HCT116 (cell line): ENCODE measurements around the gene ACCSL. TPM values are rescaled to one million over a fixed set of nuclear protein-coding genes. Genes with fewer than 3 reads are reported as not detected.

ENCODE experiments used
- ATAC-seq: fragments of 200-7000 bp; cut with Tn5 transposase; 2 replicates; pipeline ENCODE4 v1.9.1; 2020; ENCODE audit warnings: mild to moderate bottlenecking, moderate library complexity
- BruUV-seq: library from RNA; stranded (reverse); fragments of 400-500 nt; replicated peaks from 2 replicates; lab custom pipeline; 2021; lab: Mats Ljungman, UMichigan
- CTCF ChIA-PET: fragments of 300-600 bp; sonication (Branson Sonifier 250); formaldehyde crosslinking; loops from one replicate; lab custom pipeline; 2021; ENCODE audit warnings: antibody characterized with exemption; lab: Charles Lee
- POLR2A ChIA-PET: fragments of 300-600, 350-600 bp; sonication (Branson Sonifier 250); formaldehyde crosslinking; loops from one replicate; lab custom pipeline; 2021; ENCODE audit warnings: antibody characterized with exemption; lab: Charles Lee
- RAD21 ChIA-PET, 2 experiments: fragments of 300-600 bp; sonication (Branson Sonifier 250); formaldehyde crosslinking; loops; one replicate each; lab custom pipeline; 2023; ENCODE audit warnings: low total read pairs in 2 of 2; ENCODE audit not compliant: uncharacterized antibody in 2 of 2, unreplicated experiment in 2 of 2, low non-redundant PET in 1 of 2; lab: Charles Lee
- DNase-seq: peaks from one replicate; pipeline ENCODE4 v3.0.0-alpha.2; 2010; ENCODE audit warnings: low read depth, low spot score
- H2AFZ ChIP-seq: fragments of 200-600 bp; shearing (Covaris generic), sonication (generic); 2 replicates; pipeline ENCODE4 v1.6.1; 2017; ENCODE audit warnings: low read depth, mixed run types, mixed read lengths, antibody characterized with exemption, low read length; ENCODE audit not compliant: poor library complexity, severe bottlenecking
- H3K27ac ChIP-seq: 2 replicates; pipeline ENCODE4 v1.5.1; 2012; ENCODE audit warnings: low read depth, low read length
- H3K27me3 ChIP-seq: fragments of 200-600 bp; sonication (generic); 2 replicates; pipeline ENCODE4 v1.6.1; 2016; ENCODE audit warnings: mixed run types, low read length, mixed read lengths; ENCODE audit not compliant: insufficient read depth
- H3K36me3 ChIP-seq, 2 experiments: fragments of 200-500 bp in 1 of 2; fragments of 200-600 bp in 1 of 2; sonication (Bioruptor generic) in 1 of 2; sonication (generic) in 1 of 2; 2 replicates each; pipeline versions ENCODE4 v1.5.1 to v1.6.1; 2014 to 2016; ENCODE audit warnings: low read length in 2 of 2, inconsistent platforms in 1 of 2, mixed read lengths in 1 of 2, mixed run types in 1 of 2; ENCODE audit not compliant: insufficient read depth in 2 of 2, control insufficient read depth in 1 of 2
- H3K4me1 ChIP-seq, 2 experiments: fragments of 200-600 bp in 1 of 2; sonication (generic) in 1 of 2; 2 replicates each; pipeline versions ENCODE4 v1.5.1 to v1.6.1; 2012 to 2017; ENCODE audit warnings: low read length in 2 of 2, inconsistent platforms in 1 of 2, mild to moderate bottlenecking in 1 of 2, mixed read lengths in 1 of 2, mixed run types in 1 of 2, moderate library complexity in 1 of 2; ENCODE audit not compliant: insufficient read depth in 2 of 2, control insufficient read depth in 1 of 2
- H3K4me2 ChIP-seq: fragments of 200-600 bp; sonication (generic); 2 replicates; pipeline ENCODE4 v1.6.1; 2017; ENCODE audit warnings: mixed run types, low read length, mixed read lengths
- H3K4me3 ChIP-seq, 2 experiments: fragments of 200-600 bp in 1 of 2; sonication (generic) in 1 of 2; replicated peaks in 1 of 2; 2 replicates each; pipeline ENCODE4 v1.5.1; 2011 to 2016; ENCODE audit warnings: low read length in 2 of 2, control low read depth in 1 of 2, low read depth in 1 of 2, mild to moderate bottlenecking in 1 of 2, mixed read lengths in 1 of 2, mixed run types in 1 of 2
- H3K79me2 ChIP-seq: fragments of 200-600 bp; sonication (generic); 2 replicates; pipeline ENCODE4 v1.6.1; 2017; ENCODE audit warnings: mild to moderate bottlenecking, mixed run types, low read length, moderate library complexity, mixed read lengths; ENCODE audit not compliant: insufficient read depth
- H3K9ac ChIP-seq: fragments of 200-600 bp; sonication (generic); 2 replicates; pipeline ENCODE4 v1.6.1; 2016; ENCODE audit warnings: low read length, mixed read lengths
- H3K9me2 ChIP-seq: fragments of 200-600 bp; sonication (generic), shearing (Covaris generic); 2 replicates; pipeline ENCODE4 v1.6.1; 2017; ENCODE audit warnings: mixed run types, mild to moderate bottlenecking, moderate library complexity; ENCODE audit not compliant: insufficient read depth
- H3K9me3 ChIP-seq, 2 experiments: fragments of 200-500 bp in 1 of 2; fragments of 200-600 bp in 1 of 2; sonication (Bioruptor generic) in 1 of 2; sonication (generic) in 1 of 2; 2 replicates each; pipeline ENCODE4 v1.6.1; 2014 to 2017; ENCODE audit warnings: low read length in 2 of 2, mixed read lengths in 2 of 2, inconsistent platforms in 1 of 2, low read depth in 1 of 2, mild to moderate bottlenecking in 1 of 2, mixed run types in 1 of 2, moderate library complexity in 1 of 2; ENCODE audit not compliant: control insufficient read depth in 1 of 2, insufficient read depth in 1 of 2
- H4K20me1 ChIP-seq: fragments of 200-600 bp; sonication (generic), shearing (Covaris generic); 2 replicates; pipeline ENCODE4 v1.6.1; 2017; ENCODE audit warnings: mixed run types, mild to moderate bottlenecking, moderate library complexity; ENCODE audit not compliant: insufficient read depth
- CBX3 ChIP-seq: IDR thresholded peaks from 2 replicates; pipeline ENCODE4 v1.6.1; 2012; ENCODE audit warnings: low read depth
- EGR1 ChIP-seq: IDR thresholded peaks from 2 replicates; pipeline ENCODE4 v1.6.1; 2012; ENCODE audit warnings: low read depth
- ELF1 ChIP-seq: IDR thresholded peaks from 2 replicates; pipeline ENCODE4 v1.6.1; 2012; ENCODE audit warnings: low read depth, borderline replicate concordance
- EZH2phosphoT487 ChIP-seq: fragments of 200-600 bp; IDR thresholded peaks from 2 replicates; pipeline ENCODE4 v1.6.1; 2018; ENCODE audit warnings: antibody characterized with exemption, borderline replicate concordance
- FOSL1 ChIP-seq: IDR thresholded peaks from 2 replicates; pipeline ENCODE4 v1.6.1; 2012; ENCODE audit warnings: low read depth
- JUND ChIP-seq: IDR thresholded peaks from 2 replicates; pipeline ENCODE4 v1.6.1; 2012
- POLR2A ChIP-seq: IDR thresholded peaks from 2 replicates; pipeline ENCODE4 v1.7.0; 2011; ENCODE audit warnings: borderline replicate concordance; ENCODE audit not compliant: insufficient read depth, insufficient read length; ENCODE audit errors: extremely low read depth
- POLR2AphosphoS5 ChIP-seq: IDR thresholded peaks from 2 replicates; pipeline ENCODE4 v1.6.1; 2011; ENCODE audit warnings: mild to moderate bottlenecking, low read depth, low read length, moderate library complexity
- RAD21 ChIP-seq: IDR thresholded peaks from 2 replicates; pipeline ENCODE4 v1.6.1; 2012; ENCODE audit warnings: low read depth, mild to moderate bottlenecking
- SIN3A ChIP-seq: IDR thresholded peaks from 2 replicates; pipeline ENCODE4 v1.6.1; 2012; ENCODE audit warnings: low read depth
- SP1 ChIP-seq: IDR thresholded peaks from 2 replicates; pipeline ENCODE4 v1.6.1; 2012; ENCODE audit warnings: low read depth
- SRF ChIP-seq: IDR thresholded peaks from 2 replicates; pipeline ENCODE4 v1.6.1; 2012; ENCODE audit warnings: low read depth
- TCF7L2 ChIP-seq: IDR thresholded peaks from 2 replicates; pipeline ENCODE4 v1.7.0; 2011; ENCODE audit warnings: borderline replicate concordance, inconsistent platforms; ENCODE audit not compliant: insufficient read depth, insufficient read length; ENCODE audit errors: extremely low read depth
- YY1 ChIP-seq: IDR thresholded peaks from 2 replicates; pipeline ENCODE4 v1.6.1; 2011; ENCODE audit warnings: low read length, low read depth, moderate library complexity, mild to moderate bottlenecking; ENCODE audit not compliant: insufficient replicate concordance; ENCODE audit errors: extremely low read depth
- ZFX ChIP-seq: fragments of 450-650 bp; IDR thresholded peaks from 2 replicates; pipeline ENCODE4 v1.6.1; 2017
- ZNF274 ChIP-seq: fragments of 200-500 bp; sonication (Bioruptor generic); IDR thresholded peaks from 2 replicates; pipeline ENCODE4 v1.6.1; 2014; ENCODE audit warnings: mild to moderate bottlenecking, low read depth, low read length, inconsistent platforms
- intact Hi-C: fragments of 100-400 bp; cut with micrococcal nuclease; formaldehyde crosslinking; loops from 2 replicates; pipeline ENCODE4 v1.10.0; 2022
- total RNA-seq: library from RNA; stranded (reverse); gene quantifications from one replicate; pipeline ENCODE4 v1.2.1, GENCODE V29; 2021; ENCODE audit not compliant: unreplicated experiment
- TF ChIP-seq, protein P1 (sequence below): IDR thresholded peaks from 2 replicates; pipeline ENCODE4 v1.6.1; 2012
- TF ChIP-seq, protein P2 (sequence below): IDR thresholded peaks from 2 replicates; pipeline ENCODE4 v1.6.1; 2012
- TF ChIP-seq, protein P3 (sequence below), 3 experiments: fragments of 200-600 bp in 1 of 3; sonication (generic) in 1 of 3; IDR thresholded peaks in 2 of 3; conservative IDR thresholded peaks in 1 of 3; 2 replicates each; pipeline ENCODE4 v1.5.1; 2012 to 2017; ENCODE audit warnings: low read depth in 2 of 3, low read length in 2 of 3, antibody characterized with exemption in 1 of 3, borderline replicate concordance in 1 of 3, control low read depth in 1 of 3, mild to moderate bottlenecking in 1 of 3, mixed read lengths in 1 of 3, mixed run types in 1 of 3, moderate library complexity in 1 of 3; ENCODE audit not compliant: insufficient read depth in 1 of 3
- TF ChIP-seq, protein P4 (sequence below): IDR thresholded peaks from 2 replicates; pipeline ENCODE4 v1.6.1; 2012; ENCODE audit warnings: low read depth

Gene ACCSL
- total RNA-seq, 1 experiment from 2014 or later = not detected

DNA sequence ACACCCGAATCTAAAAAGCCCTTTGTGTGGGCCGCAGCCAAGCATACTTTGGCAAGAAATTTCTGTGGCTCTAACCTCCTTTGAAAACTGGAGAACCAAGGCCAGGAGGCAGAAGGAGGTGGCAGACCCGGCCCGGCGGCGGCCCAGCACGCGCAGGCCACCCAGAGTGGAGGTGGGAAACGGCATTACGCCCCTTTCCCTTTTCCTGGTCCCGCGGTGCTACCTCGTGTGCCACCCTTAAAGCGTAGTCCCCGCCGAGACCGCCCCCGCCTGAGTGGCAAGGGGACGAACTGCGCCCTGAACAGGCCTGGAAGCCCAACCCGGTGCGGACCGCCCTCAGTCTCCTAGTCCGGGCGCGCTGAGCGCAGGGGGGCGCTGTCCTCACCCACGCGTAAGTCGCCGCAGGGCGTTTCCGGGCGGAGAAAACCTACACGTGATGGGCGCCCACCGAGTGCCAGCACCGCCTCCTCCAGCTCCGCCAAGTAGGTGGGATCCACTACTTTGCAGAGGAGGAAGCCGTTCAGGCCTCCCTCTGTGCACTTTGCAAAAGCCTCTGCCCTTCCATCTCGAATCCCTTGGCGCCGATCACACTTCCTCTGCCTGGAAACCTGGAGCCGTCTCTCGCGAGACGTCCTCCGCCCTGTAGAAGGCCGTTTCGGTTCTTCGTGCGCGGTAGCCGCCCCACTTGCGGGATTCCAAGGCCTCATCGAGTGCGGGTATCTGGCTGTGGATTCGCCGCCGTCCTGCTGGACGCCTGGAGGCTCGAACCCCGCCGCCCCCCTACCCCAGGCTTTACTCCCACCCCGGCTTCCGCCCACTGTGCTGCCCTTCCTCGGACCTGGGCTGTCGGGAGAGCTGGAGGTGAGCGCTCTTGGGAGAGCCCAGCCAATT, 18.3 kb downstream of the ACCSL start, which contains the start of gene ACCS:
Gene ACCS, plus strand, starts transcription at position 430 of the 891 bp plus-strand sequence. CDS start 1,358 bp downstream, outside the sequence.
- DNase-seq (peak; percentile 88), ATAC-seq (peak; percentile 97)
- Histone ChIP-seq H3K4me1 (peaks cover 11 to 19% of the 10 kb centered on the region in 2 experiments), H3K27ac (peak within 1 kb of the TSS; percentile 78), H3K79me2 (no peaks in the 10 kb centered on the region), H3K4me2 (peak within 1 kb of the TSS; percentile 91), H3K9me3 (no peaks in the 10 kb centered on the region), H3K9me2 (no peaks in the 10 kb centered on the region), H3K9ac (peak within 1 kb of the TSS; percentile 81), H3K4me3 (peak within 1 kb of the TSS; percentile 60 to 72), H3K36me3 (no peaks in the 10 kb centered on the region), H3K27me3 (no peaks in the 10 kb centered on the region), H2AFZ (peak within 1 kb of the TSS; percentile 42), H4K20me1 (no peaks in the 10 kb centered on the region)
- POLR2A ChIA-PET = interaction anchor here (0.7 to 1.4 kb wide), 3 partner anchors 27 to 222 kb away, joined by 3 read pairs; partner anchors contain the start of gene EXT2
- BruUV-seq = no TSS peak
- RAD21 ChIA-PET = no interaction called here
- CTCF ChIA-PET = interaction anchor here (1.1 to 1.5 kb wide), 3 partner anchors 10 to 176 kb away, joined by 3 to 5 read pairs (median 3); no protein-coding TSS in a partner anchor
- intact Hi-C loops = no loop called here
- TF ChIP-seq, protein P1, sequence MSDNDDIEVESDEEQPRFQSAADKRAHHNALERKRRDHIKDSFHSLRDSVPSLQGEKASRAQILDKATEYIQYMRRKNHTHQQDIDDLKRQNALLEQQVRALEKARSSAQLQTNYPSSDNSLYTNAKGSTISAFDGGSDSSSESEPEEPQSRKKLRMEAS = peak; percentile 95
- TF ChIP-seq SP1 (peak; percentile 59), SIN3A (peak; percentile 88), ZNF274 (no peak), ELF1 (peak; percentile 33; the same call in 1 of the 2 replicates), JUND (no peak), ZFX (peak; percentile 82), FOSL1 (no peak), POLR2A (peak; percentile 78), RAD21 (0 out of 2 replicates have a peak, but pooled peaks have one; percentile 8), CBX3 (peak; percentile 88), EGR1 (peak; percentile 96), TCF7L2 (no peak), EZH2phosphoT487 (no peak), POLR2AphosphoS5 (peak; percentile 85), YY1 (peak; percentile 48), SRF (no peak; the same call in 1 of the 2 replicates)
- TF ChIP-seq, protein P2, sequence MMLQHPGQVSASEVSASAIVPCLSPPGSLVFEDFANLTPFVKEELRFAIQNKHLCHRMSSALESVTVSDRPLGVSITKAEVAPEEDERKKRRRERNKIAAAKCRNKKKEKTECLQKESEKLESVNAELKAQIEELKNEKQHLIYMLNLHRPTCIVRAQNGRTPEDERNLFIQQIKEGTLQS = no peak
- TF ChIP-seq, protein P3, sequence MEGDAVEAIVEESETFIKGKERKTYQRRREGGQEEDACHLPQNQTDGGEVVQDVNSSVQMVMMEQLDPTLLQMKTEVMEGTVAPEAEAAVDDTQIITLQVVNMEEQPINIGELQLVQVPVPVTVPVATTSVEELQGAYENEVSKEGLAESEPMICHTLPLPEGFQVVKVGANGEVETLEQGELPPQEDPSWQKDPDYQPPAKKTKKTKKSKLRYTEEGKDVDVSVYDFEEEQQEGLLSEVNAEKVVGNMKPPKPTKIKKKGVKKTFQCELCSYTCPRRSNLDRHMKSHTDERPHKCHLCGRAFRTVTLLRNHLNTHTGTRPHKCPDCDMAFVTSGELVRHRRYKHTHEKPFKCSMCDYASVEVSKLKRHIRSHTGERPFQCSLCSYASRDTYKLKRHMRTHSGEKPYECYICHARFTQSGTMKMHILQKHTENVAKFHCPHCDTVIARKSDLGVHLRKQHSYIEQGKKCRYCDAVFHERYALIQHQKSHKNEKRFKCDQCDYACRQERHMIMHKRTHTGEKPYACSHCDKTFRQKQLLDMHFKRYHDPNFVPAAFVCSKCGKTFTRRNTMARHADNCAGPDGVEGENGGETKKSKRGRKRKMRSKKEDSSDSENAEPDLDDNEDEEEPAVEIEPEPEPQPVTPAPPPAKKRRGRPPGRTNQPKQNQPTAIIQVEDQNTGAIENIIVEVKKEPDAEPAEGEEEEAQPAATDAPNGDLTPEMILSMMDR (IDR thresholded peaks at IDR 0.05 in 2 of 3, conservative IDR thresholded peaks at IDR 0.05 in 1 of 3; ENCODE audit: borderline replicate concordance in 1 of 3, insufficient read depth in 1 of 3, low read depth in 2 of 3, low read length in 2 of 3) = peak; percentile 54 to 73 (median 70)
- TF ChIP-seq, protein P4, sequence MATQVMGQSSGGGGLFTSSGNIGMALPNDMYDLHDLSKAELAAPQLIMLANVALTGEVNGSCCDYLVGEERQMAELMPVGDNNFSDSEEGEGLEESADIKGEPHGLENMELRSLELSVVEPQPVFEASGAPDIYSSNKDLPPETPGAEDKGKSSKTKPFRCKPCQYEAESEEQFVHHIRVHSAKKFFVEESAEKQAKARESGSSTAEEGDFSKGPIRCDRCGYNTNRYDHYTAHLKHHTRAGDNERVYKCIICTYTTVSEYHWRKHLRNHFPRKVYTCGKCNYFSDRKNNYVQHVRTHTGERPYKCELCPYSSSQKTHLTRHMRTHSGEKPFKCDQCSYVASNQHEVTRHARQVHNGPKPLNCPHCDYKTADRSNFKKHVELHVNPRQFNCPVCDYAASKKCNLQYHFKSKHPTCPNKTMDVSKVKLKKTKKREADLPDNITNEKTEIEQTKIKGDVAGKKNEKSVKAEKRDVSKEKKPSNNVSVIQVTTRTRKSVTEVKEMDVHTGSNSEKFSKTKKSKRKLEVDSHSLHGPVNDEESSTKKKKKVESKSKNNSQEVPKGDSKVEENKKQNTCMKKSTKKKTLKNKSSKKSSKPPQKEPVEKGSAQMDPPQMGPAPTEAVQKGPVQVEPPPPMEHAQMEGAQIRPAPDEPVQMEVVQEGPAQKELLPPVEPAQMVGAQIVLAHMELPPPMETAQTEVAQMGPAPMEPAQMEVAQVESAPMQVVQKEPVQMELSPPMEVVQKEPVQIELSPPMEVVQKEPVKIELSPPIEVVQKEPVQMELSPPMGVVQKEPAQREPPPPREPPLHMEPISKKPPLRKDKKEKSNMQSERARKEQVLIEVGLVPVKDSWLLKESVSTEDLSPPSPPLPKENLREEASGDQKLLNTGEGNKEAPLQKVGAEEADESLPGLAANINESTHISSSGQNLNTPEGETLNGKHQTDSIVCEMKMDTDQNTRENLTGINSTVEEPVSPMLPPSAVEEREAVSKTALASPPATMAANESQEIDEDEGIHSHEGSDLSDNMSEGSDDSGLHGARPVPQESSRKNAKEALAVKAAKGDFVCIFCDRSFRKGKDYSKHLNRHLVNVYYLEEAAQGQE = no peak
